H1 (cell line): ENCODE results near the gene CKAP2L. TPM values are rescaled to one million over a fixed set of nuclear protein-coding genes. Genes with fewer than 3 reads are reported as not detected.
A peak's percentile ranks its signal among the peaks of the same experiment; 100 is the strongest.
"Not testable (repeated sequence)": the region's sequence is repeated elsewhere in the genome, so short reads cannot be mapped to it uniquely, and the experiment has no call there.

Experiments used
- CTCF ChIA-PET: fragments of 300-600 bp; sonication (Branson Sonifier 250); formaldehyde crosslinking; loops from one replicate; lab custom pipeline; 2021; ENCODE audit not compliant: partially characterized antibody; lab: Charles Lee
- POLR2A ChIA-PET: fragments of 300-600 bp; sonication (Branson Sonifier 250); formaldehyde crosslinking; loops from one replicate; lab custom pipeline; 2021; ENCODE audit warnings: inconsistent platforms; ENCODE audit not compliant: partially characterized antibody; lab: Charles Lee
- DNase-seq, 2 experiments: peaks; one replicate each; pipeline versions ENCODE4 v3.0.0 to v3.0.0-alpha.2; 2010 to 2022; ENCODE audit warnings: low spot score in 2 of 2, low read depth in 1 of 2, mixed read lengths in 1 of 2
- FAIRE-seq: peaks from 2 replicates; lab custom pipeline; 2011; peaks lifted over from hg19 to GRCh38; lab: Jason Lieb, UNC
- H2AFZ ChIP-seq: 2 replicates; pipeline ENCODE4 v1.8.1; 2012; ENCODE audit warnings: low read length, inconsistent platforms
- H2AK5ac ChIP-seq: 2 replicates; pipeline ENCODE4 v1.6.1; 2013; ENCODE audit warnings: low read depth, low read length
- H2BK120ac ChIP-seq: replicated peaks from 2 replicates; pipeline ENCODE3; 2013; ENCODE audit warnings: low read depth, low read length, inconsistent platforms
- H2BK12ac ChIP-seq: 2 replicates; pipeline ENCODE4 v1.6.1; 2013; ENCODE audit warnings: low read depth, low read length
- H2BK15ac ChIP-seq: 2 replicates; pipeline ENCODE4 v1.6.1; 2013; ENCODE audit warnings: low read length
- H2BK20ac ChIP-seq: 2 replicates; pipeline ENCODE4 v1.6.1; 2013; ENCODE audit warnings: low read length
- H2BK5ac ChIP-seq: 2 replicates; pipeline ENCODE4 v1.6.1; 2013; ENCODE audit warnings: low read depth, low read length
- H3K14ac ChIP-seq: 2 replicates; pipeline ENCODE4 v1.6.1; 2013; ENCODE audit warnings: inconsistent platforms; ENCODE audit not compliant: insufficient read length
- H3K18ac ChIP-seq: 2 replicates; pipeline ENCODE4 v1.6.1; 2013; ENCODE audit warnings: low read length; ENCODE audit errors: extremely low read depth
- H3K23ac ChIP-seq: 2 replicates; pipeline ENCODE4 v1.6.1; 2013; ENCODE audit warnings: inconsistent platforms; ENCODE audit not compliant: insufficient read length
- H3K23me2 ChIP-seq: 2 replicates; pipeline ENCODE4 v1.6.1; 2013; ENCODE audit warnings: low read depth, low read length
- H3K27ac ChIP-seq: 2 replicates; pipeline ENCODE4 v1.6.1; 2011; ENCODE audit warnings: low read depth, low read length, inconsistent platforms
- H3K27me3 ChIP-seq, 4 experiments: replicated peaks in 1 of 4; 1 replicate in 1 of 4; 2 replicates in 3 of 4; pipeline versions ENCODE4 v1.6.1 to v1.8.1; 2011 to 2013; ENCODE audit warnings: low read length in 3 of 4, mild to moderate bottlenecking in 3 of 4, inconsistent platforms in 2 of 4, mixed read lengths in 2 of 4, moderate library complexity in 1 of 4; ENCODE audit not compliant: control insufficient read depth in 3 of 4, insufficient read depth in 3 of 4; ENCODE audit errors: extremely low read depth in 1 of 4
- H3K36me3 ChIP-seq, 4 experiments: 2 replicates each; pipeline versions ENCODE4 v1.6.1 to v1.8.1; 2011 to 2013; ENCODE audit warnings: mild to moderate bottlenecking in 4 of 4, low read length in 3 of 4, moderate library complexity in 2 of 4, control low read depth in 1 of 4, inconsistent platforms in 1 of 4; ENCODE audit not compliant: insufficient read depth in 4 of 4, control insufficient read depth in 2 of 4
- H3K4ac ChIP-seq: replicated peaks from 2 replicates; pipeline ENCODE3; 2013; ENCODE audit warnings: low read length, low read depth, mixed read lengths, inconsistent platforms; ENCODE audit not compliant: insufficient read length
- H3K4me1 ChIP-seq, 4 experiments: replicated peaks in 1 of 4; 1 replicate in 1 of 4; 2 replicates in 3 of 4; pipeline versions ENCODE4 v1.6.1 to v1.8.1; 2011 to 2013; ENCODE audit warnings: low read length in 3 of 4, inconsistent platforms in 2 of 4, mixed read lengths in 1 of 4; ENCODE audit not compliant: insufficient read depth in 4 of 4, control insufficient read depth in 3 of 4
- H3K4me2 ChIP-seq, 2 experiments: 2 replicates each; pipeline versions ENCODE4 v1.6.1 to v1.8.1; 2011 to 2013; ENCODE audit warnings: low read depth in 2 of 2, low read length in 2 of 2, control low read depth in 1 of 2, inconsistent platforms in 1 of 2, mild to moderate bottlenecking in 1 of 2; ENCODE audit not compliant: insufficient read depth in 1 of 2
- H3K4me3 ChIP-seq, 4 experiments: fragments of 200-600, 300-600 bp in 1 of 4; sonication (generic), shearing (Covaris generic), sonication (Bioruptor Twin) in 1 of 4; 2 replicates each; pipeline versions ENCODE4 v1.5.1 to v1.8.1; 2011 to 2016; ENCODE audit warnings: low read length in 4 of 4, low read depth in 3 of 4, control low read depth in 2 of 4, inconsistent platforms in 2 of 4, mild to moderate bottlenecking in 2 of 4, mixed read lengths in 1 of 4, moderate library complexity in 1 of 4; ENCODE audit not compliant: insufficient read depth in 2 of 4; ENCODE audit errors: extremely low read depth in 1 of 4
- H3K56ac ChIP-seq: replicated peaks from 2 replicates; pipeline ENCODE3; 2013; ENCODE audit warnings: low read depth, mild to moderate bottlenecking, mixed read lengths, low read length, inconsistent platforms; ENCODE audit not compliant: insufficient read length
- H3K79me1 ChIP-seq: 2 replicates; pipeline ENCODE4 v1.6.1; 2013; ENCODE audit warnings: low read depth, low read length, control low read depth
- H3K79me2 ChIP-seq, 2 experiments: 2 replicates each; pipeline versions ENCODE4 v1.6.1 to v1.8.1; 2012 to 2013; ENCODE audit warnings: low read length in 2 of 2, mild to moderate bottlenecking in 2 of 2, inconsistent platforms in 1 of 2; ENCODE audit not compliant: insufficient read depth in 2 of 2, control insufficient read depth in 1 of 2
- H3K9ac ChIP-seq, 4 experiments: replicated peaks in 1 of 4; 1 replicate in 1 of 4; 2 replicates in 3 of 4; pipeline versions ENCODE4 v1.6.1 to v1.8.1; 2011 to 2013; ENCODE audit warnings: low read depth in 3 of 4, low read length in 3 of 4, control low read depth in 2 of 4, mild to moderate bottlenecking in 2 of 4, moderate library complexity in 2 of 4, inconsistent platforms in 1 of 4; ENCODE audit errors: extremely low read depth in 1 of 4
- H3K9me3 ChIP-seq, 2 experiments: 2 replicates each; pipeline versions ENCODE4 v1.6.1 to v1.8.1; 2012 to 2013; ENCODE audit warnings: mild to moderate bottlenecking in 2 of 2, moderate library complexity in 2 of 2, control low read depth in 1 of 2, inconsistent platforms in 1 of 2, low read depth in 1 of 2, low read length in 1 of 2, mixed read lengths in 1 of 2; ENCODE audit not compliant: insufficient read depth in 2 of 2
- H4K20me1 ChIP-seq, 2 experiments: replicated peaks in 1 of 2; 2 replicates each; pipeline versions ENCODE3 to v1.8.1; 2011 to 2013; ENCODE audit warnings: inconsistent platforms in 2 of 2, low read length in 2 of 2, mild to moderate bottlenecking in 1 of 2; ENCODE audit not compliant: insufficient read depth in 2 of 2, control insufficient read depth in 1 of 2
- H4K5ac ChIP-seq: 2 replicates; pipeline ENCODE4 v1.6.1; 2013; ENCODE audit warnings: low read length, low read depth, mixed read lengths, inconsistent platforms; ENCODE audit not compliant: insufficient read length
- H4K8ac ChIP-seq: 2 replicates; pipeline ENCODE4 v1.8.0; 2013; ENCODE audit warnings: mild to moderate bottlenecking, moderate library complexity, low read length, inconsistent platforms; ENCODE audit not compliant: insufficient read depth; ENCODE audit errors: extremely low read depth
- H4K91ac ChIP-seq: replicated peaks from 2 replicates; pipeline ENCODE3; 2013; ENCODE audit warnings: low read length, mixed read lengths, inconsistent platforms; ENCODE audit not compliant: insufficient read length
- MAFK ChIP-seq: IDR thresholded peaks from 2 replicates; pipeline ENCODE4 v1.6.1; 2012; ENCODE audit warnings: low read depth, mild to moderate bottlenecking, improper control_type of control experiment, low read length
- WGBS, 2 experiments: shearing (Covaris generic) in 1 of 2; methylation state at CpG; one replicate each; pipeline versions ENCODE4 v1.1.6 to v1.1.7; 2013 to 2015; ENCODE audit warnings: low lambda C conversion rate in 2 of 2, mixed read lengths in 2 of 2, inconsistent platforms in 1 of 2, low coverage in 1 of 2, missing lambda C conversion rate in 1 of 2; ENCODE audit not compliant: insufficient replicate concordance in 2 of 2, insufficient coverage in 1 of 2, insufficient read length in 1 of 2; ENCODE audit errors: extremely low coverage in 1 of 2, missing lambda C conversion rate in 1 of 2; 5-methylcytosine and 5-hydroxymethylcytosine counted together
- polyA plus RNA-seq, 7 experiments: library from polyadenylated mRNA; depleted of rRNA in 3 of 7; stranded (reverse) in 5 of 7; unstranded in 2 of 7; fragments of >200 nt in 5 of 7; fragments of 200-250 nt in 2 of 7; gene quantifications; 1 replicate in 5 of 7; 2 replicates in 1 of 7; 4 replicates in 1 of 7; pipeline versions ENCODE4 v1.2.1 to v1.2.3, GENCODE V29; 2011 to 2013; ENCODE audit warnings: missing spikeins in 2 of 7, mixed read lengths in 2 of 7
- total RNA-seq: library from RNA; stranded (reverse); fragmentation: NEBNext Ultra II Directional; extraction: Animal tissue kit (Norgen Biotek cat#: 25700); gene quantifications from 2 replicates; pipeline ENCODE4 v1.2.1, GENCODE V29; 2021

Gene CKAP2L
- total and polyA plus RNA-seq, 2 of the 8 experiments (the other 6 are each of a cell fraction or from before 2014, with no cell fraction given) = 2.5 to 20.7 TPM

DNA sequence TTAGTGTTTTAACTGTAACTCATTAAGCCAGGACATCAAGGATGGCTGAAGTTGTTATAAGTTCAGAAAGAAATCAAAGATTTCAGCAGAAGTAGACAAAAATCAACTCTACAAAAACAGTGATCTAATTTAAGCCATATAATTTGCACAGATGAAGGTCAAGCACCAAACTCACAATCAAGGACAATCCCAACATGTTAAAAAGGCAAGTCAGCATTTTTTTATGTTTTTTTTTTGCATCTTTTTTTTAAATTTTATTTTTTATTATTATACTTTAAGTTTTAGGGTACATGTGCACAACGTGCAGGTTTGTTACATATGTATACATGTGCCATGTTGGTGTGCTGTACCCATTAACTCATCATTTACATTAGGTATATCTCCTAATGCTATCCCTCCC lies 48.3 kb downstream of the CKAP2L start:
- H3K23me2 ChIP-seq, H3K9me3 ChIP-seq, H3K27ac ChIP-seq, H3K4me3 ChIP-seq, H3K14ac ChIP-seq, H2BK120ac ChIP-seq, H3K9ac ChIP-seq, FAIRE-seq, CTCF ChIA-PET, H3K4me2 ChIP-seq, H2BK12ac ChIP-seq, H3K79me1 ChIP-seq, H3K4ac ChIP-seq, H3K56ac ChIP-seq, H2BK5ac ChIP-seq, H3K79me2 ChIP-seq, H4K5ac ChIP-seq, POLR2A ChIA-PET, H3K23ac ChIP-seq, H4K8ac ChIP-seq, H3K36me3 ChIP-seq, H4K91ac ChIP-seq, DNase-seq, H2AFZ ChIP-seq, H4K20me1 ChIP-seq, H2BK15ac ChIP-seq, H2AK5ac ChIP-seq, H3K27me3 ChIP-seq, H2BK20ac ChIP-seq, H3K4me1 ChIP-seq, H3K18ac ChIP-seq: not testable (repeated sequence)
- no CpG with 5 or more reads among the region's 1 CpG for WGBS, 2 experiments
- peak; percentile 43; the same call in 1 of the 2 replicates for TF ChIP-seq MAFK
